ENCODE results near the gene NFKBIB. TPM values are rescaled to one million over a fixed set of nuclear protein-coding genes. Genes with fewer than 3 reads are reported as not detected.

NFKBIB gene
- total and polyA plus RNA-seq, 2 of the 13 experiments (the other 11 are each of a cell fraction or from before 2014, with no cell fraction given) = 8.6 to 14.9 TPM

GRCh38 chr19:38929929-38930775 lies 30.4 kb downstream of the NFKBIB start, which contains the start of gene SARS2 (continued):
- TF ChIP-seq ZNF280B (CRISPR knock-in tag; IDR thresholded peaks at IDR 0.05; ENCODE audit: borderline replicate concordance) (no peak; the same call in 1 of the 2 replicates), YEATS2 (CRISPR knock-in tag; IDR thresholded peaks at IDR 0.05; ENCODE audit: borderline replicate concordance) (peak; percentile 46; the same call in 1 of the 2 replicates), ASH2L (IDR thresholded peaks at IDR 0.05; ENCODE audit: insufficient read length, low read depth, low read length) (peak; percentile 94), ZNF792 (CRISPR knock-in tag; IDR thresholded peaks at IDR 0.05) (0 out of 2 replicates have a peak, but pooled peaks have one; percentile 37), ZNF703 (CRISPR knock-in tag; IDR thresholded peaks at IDR 0.05; ENCODE audit: borderline replicate concordance) (no peak), NR0B2 (CRISPR knock-in tag; IDR thresholded peaks at IDR 0.05) (no peak), ZNF569 (CRISPR knock-in tag; IDR thresholded peaks at IDR 0.05; ENCODE audit: borderline replicate concordance) (no peak), ZNF639 (CRISPR knock-in tag; conservative IDR thresholded peaks at IDR 0.05) (peak; percentile 93; the same call in 1 of the 2 replicates), ZFP36L2 (CRISPR knock-in tag; IDR thresholded peaks at IDR 0.05) (no peak), YEATS4 (CRISPR knock-in tag; IDR thresholded peaks at IDR 0.05; ENCODE audit: borderline replicate concordance) (peak; percentile 72; the same call in 1 of the 2 replicates), DMAP1 (CRISPR knock-in tag; IDR thresholded peaks at IDR 0.05) (peak; percentile 74), ZBTB2 (CRISPR knock-in tag; IDR thresholded peaks at IDR 0.05; ENCODE audit: low read depth) (peak; percentile 56), ZBTB42 (CRISPR knock-in tag; IDR thresholded peaks at IDR 0.05) (0 out of 2 replicates have a peak, but pooled peaks have one; percentile 40), ZFX (CRISPR knock-in tag; IDR thresholded peaks at IDR 0.05; ENCODE audit: low read depth) (peak; percentile 81), HOMEZ (CRISPR knock-in tag; IDR thresholded peaks at IDR 0.05; ENCODE audit: low read depth) (no peak), ZNF20 (CRISPR knock-in tag; IDR thresholded peaks at IDR 0.05) (no peak), ZBTB20 (CRISPR knock-in tag; IDR thresholded peaks at IDR 0.05; ENCODE audit: borderline replicate concordance, low read depth) (peak; percentile 74; the same call in 1 of the 2 replicates), ZHX1 (CRISPR knock-in tag; IDR thresholded peaks at IDR 0.05; ENCODE audit: low read depth) (0 out of 2 replicates have a peak, but pooled peaks have one; percentile 26), ZNF225 (CRISPR knock-in tag; IDR thresholded peaks at IDR 0.05) (no peak)
